GM19035 (cell line): ENCODE measurements around the gene C1QL2.

ENCODE experiments used
- ATAC-seq: cut with Tn5 transposase; IDR thresholded peaks from one replicate; pipeline ENCODE4 v1.9.1; 2021; ENCODE audit not compliant: unreplicated experiment

The C1QL2 gene

DNA sequence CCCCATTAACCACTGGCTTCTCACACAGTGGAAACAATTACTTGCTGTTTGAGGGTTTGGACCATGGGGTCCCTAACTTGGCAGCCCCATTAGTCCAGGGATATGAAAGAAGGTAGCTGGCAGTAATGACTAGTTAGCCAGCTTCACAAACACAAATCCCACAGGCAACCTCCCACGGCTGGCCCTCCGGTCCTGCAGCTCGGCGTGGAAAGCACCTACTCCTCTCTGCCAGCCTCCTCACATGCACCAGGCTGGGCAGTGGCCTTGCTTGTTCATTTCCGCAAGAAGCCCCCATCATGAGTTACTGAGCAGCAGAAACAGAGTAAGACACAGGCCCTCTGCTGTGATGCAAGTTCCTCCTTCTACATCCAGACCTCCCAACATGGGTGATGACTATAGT lies 13.7 kb downstream of the C1QL2 start:
- no peak for ATAC-seq

DNA sequence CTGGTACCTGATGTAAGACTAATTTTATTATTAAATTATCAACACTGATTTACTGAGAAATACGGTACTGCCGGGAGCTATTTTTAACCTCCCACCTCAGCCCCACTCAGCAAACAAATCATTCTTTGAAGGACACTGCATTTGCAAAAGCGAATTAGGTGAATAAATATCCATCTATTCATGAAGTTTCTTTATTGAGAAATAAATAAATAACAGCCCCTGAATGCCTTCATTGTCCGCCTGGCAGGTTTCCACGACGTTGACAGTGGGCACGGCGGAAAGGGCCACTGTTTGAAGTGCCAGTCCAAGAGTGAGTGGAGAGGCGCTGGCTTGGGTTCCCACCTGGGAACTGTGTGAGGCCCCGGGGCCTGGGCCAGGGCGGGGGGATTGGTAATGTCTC lies 15.7 kb downstream of the C1QL2 start:
- ATAC-seq = no peak

DNA sequence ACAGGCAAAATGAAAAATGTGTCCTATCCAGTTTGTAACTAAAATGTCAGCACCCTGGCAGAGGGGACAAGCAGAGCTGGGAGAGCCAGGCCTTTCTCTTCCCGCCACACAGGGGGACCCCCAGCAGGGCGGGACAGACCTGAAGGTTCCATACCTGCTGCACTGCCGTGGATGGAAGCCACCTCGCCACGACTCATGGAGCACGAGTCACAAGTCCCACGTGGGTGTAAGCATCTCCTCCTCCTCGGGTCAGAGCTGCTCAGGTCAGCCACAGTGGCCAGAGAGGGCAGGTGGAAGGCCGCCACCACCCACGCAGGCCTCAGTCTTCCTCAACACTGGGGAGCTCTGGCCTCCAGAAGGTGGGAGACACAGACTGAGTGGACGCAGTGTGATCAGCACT lies 21.0 kb downstream of the C1QL2 start:
- ATAC-seq = no peak

DNA sequence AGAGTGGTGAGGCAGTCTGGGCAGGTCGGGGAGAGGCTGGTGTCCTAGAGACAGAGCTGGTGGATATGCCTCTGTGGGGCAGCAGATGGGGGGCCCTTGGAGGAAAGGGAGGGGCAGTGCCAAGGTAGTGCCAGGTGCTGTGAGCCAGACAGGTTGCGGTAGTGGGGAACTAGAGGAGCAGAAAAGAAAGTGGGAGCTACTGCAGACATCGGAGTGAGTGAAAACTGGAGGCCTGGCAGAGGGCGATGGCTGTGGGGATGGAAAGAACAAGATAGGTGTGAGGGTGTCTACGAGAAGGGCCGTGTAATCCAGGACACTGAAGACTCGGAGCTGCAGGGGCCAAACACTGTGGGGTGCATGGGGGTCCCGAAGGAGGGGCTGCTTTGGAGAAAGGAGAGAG lies 21.7 kb downstream of the C1QL2 start:
- ATAC-seq = no peak

DNA sequence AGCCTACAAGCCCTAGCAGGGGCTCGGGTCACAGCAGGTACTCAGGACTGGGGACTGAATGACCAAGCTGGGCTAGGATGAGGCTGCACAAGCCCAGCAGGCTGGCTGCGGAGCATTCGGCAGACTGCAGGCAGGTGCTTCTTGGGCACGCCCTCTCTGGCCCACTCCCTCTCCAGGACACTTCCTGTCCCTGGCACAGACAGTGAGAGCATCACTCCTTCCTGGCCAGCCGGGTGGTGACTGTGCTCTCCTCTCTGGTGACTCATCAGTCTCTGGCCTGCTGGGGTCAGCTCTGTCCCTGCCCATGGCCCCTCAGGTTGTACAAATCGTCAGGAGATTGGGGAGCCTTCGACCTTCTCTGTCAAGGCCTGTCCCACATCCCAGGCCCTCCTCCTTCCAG lies 22.5 kb downstream of the C1QL2 start:
- no peak for ATAC-seq

DNA sequence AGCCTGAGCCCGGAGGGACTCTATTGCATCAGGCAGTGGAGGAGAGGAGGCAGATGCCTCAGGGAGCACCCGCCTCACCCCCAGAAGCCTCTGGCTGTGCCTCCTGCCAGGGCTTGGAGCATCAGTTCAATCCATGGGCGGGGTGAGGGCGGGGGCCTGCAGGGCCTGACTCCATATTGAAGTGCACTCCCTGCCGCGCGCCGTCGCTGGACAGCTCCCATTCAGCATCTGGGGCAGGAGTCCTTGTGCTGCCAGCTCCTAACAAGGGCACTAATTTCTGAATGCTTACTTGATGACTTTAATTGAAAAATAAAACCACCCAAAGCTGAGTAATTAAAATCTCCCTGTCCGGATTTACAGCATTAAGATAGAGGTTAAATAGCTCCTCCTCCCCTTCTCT lies 23.8 kb downstream of the C1QL2 start:
- no peak for ATAC-seq

DNA sequence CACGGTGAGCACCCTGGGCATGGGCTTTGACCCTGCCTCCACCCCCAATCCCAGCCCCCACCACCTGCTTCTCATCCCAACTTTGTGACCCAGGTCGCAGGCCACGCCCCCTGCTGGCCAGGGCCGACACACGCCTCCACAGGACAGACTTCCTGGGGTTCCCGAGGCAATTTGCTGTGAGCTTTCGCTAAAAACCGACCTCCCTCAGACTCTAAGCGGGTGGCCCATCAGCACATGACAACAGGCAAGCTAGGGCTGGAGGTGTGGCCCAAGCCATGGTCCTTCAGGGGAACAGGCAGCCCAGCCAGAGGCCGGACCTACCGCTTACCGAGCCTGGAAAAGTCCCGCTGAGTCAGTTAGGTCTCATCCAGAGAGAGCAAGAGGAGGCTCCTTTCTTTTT lies 31.9 kb downstream of the C1QL2 start:
- no peak for ATAC-seq

DNA sequence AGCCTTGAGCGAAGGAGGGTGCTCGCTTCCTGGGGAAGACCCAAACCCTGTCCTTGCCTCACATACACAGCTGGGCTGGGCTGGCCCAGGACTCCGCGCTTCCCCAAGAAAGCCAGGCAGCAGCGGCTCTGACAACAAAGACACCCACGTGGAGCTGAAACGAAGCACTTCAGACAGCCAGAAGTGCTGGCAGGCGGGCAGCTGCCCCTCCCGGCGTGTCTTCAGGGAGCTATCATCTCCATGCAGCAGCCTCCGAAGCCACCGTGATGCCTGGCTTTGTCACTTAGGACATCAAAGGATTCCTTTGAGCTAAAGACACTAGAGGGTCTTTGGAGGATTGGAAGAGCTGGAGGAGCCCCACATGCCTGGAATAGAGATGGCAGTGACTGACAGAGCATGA lies 35.2 kb downstream of the C1QL2 start:
- no peak for ATAC-seq

DNA sequence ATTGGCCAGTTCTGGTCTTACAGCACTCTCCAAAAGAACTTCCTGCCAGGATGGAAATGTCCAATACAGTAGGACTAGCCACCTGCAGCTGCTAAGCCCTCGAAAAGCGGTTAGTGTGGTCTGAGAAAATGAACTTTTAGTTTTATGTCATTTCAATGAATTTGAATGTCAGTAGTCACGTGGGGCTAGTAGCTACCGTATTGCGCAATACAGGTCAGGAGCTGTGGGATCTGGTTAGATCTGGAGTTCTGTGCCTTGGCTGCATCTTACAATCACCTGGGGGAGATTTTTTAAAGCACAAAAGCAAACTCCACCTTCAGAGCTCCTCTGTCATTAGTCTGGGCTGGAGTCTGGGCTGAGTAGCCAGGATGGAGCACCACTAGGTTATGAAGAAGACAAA lies 35.9 kb downstream of the C1QL2 start:
- ATAC-seq = no peak

DNA sequence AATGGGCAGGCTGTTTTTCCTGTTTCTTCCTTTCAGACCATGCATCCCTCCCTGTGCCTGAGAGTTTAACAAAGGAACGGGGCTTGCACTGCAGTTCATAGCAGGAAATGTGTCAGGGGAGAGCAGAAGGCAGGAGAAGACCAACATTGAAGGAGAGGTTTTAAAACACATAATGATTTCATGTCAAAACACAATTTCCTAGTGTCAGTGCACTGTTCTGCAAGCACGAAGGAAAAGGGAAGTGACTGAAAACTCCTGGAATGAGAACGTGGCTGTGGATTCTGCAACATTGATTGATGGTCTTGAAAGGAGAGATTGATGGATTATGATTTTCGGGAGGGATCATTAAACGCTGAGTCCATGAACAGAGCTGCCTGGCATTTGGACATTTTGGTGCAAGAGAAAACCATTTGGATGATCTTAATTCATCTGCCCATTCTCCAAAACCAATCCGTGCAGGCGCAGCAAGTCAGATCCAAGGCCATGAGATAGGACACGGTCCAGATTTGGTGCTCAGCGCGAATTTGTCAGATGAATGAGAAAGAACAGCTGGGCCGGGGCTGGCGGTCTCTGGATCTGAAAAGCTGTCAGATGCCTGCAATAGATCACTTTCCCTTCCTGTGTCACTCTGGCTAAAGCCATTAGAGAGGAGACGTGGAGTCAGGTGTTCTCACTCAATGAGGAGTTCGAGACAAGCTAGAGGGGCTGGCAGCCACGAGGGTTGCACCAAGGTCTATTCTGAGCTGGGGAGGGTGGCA lies 38.4 kb downstream of the C1QL2 start:
- ATAC-seq = no peak

DNA sequence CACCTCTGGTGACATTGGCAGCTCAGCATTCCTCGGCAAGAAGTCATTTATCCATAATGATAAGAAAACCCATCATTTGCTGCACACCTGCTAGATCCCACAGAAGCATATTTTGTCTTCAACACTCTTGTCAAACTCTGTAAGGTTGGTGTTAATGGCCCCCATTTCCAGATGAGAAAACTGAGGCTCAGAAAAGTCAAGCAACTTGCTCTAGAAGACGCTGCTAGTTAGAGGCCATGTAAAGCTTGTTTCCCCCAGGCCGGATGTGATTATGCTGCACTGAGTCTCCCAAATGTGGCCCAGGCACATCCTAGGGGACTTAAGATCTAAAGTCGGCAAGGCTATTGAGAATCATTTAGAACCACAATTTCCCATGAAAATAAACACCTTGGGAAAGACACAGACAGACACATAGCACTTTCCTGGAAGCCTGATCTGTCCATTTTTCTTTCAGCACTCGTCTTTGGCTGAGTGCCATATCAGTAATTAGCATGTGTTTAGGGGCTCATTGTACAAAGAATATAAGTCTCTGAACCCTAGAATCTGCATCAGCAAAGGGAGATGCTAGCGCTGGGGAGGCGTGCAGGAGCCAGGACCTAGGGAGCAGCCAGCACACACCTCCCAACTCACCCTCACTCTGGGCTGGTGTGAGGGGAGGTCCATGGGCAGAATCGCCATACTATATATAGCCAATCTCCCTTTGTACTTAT lies 39.3 kb downstream of the C1QL2 start:
- ATAC-seq = no peak

DNA sequence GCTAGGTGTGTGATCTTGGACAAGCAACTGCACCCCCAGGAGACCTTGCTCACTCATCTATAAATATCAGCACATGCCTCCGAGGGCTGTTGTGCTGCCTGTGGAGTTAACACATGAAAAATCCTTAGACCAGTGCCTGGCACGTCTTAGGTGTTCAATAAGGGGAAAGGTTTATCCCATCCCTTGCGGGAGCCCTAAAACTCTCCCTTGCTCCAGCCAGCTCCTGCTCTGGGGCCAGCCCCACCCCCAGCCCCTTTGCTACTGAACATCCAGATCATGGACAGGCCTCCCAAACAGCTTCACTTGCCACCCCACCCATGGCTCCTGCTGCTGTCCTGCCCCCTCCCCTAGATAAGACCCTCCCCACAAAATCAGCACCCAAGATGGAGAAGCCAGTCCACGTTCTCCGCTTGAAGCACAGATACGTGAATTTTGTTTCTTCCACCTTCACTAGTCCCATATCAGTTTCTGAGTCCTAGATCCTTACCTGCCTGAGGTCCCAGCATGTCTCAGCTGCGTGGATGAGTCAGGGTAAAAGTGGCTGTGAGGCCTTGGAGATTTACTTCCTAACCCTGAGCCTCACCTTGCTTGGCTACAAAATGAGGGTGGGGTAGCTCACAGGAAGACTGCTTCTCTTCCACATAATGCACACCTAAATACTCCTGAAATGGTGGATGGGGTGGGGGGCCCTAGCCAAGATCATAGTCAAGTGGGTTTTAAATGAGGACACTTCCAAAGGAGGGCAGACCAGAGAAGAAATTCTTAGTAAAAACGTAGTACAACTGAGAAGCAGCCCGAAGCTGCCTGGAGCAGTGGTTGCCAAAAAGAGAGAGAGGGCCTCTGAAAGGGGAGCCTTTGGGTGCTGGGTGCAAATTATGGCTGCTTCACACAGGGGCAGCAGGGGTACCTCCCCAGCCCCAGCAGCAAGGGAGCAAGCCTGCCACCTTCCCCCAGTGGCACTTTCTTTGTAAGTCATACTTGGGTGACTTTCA lies 40.4 kb downstream of the C1QL2 start:
- no peak for ATAC-seq

DNA sequence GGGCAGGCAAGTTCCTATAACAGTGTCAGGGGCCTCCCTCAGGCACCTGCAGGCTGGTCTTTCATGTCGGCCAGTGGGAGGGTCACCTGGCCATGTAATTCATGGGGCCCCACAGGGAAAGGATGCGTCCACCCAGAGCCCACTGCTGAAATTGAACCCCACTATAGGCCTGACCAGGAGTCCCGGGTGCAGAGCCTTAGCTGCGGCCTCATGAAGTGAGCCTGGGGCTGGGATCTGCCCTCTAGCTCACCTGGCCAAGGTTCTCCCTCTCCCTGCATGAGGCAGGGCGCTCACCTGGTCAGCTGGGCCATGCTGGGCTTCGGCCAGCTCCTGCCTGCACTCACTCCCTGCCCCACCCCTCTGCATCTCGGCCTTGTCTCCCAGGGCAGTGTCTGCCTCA lies 41.1 kb downstream of the C1QL2 start:
- no peak for ATAC-seq

DNA sequence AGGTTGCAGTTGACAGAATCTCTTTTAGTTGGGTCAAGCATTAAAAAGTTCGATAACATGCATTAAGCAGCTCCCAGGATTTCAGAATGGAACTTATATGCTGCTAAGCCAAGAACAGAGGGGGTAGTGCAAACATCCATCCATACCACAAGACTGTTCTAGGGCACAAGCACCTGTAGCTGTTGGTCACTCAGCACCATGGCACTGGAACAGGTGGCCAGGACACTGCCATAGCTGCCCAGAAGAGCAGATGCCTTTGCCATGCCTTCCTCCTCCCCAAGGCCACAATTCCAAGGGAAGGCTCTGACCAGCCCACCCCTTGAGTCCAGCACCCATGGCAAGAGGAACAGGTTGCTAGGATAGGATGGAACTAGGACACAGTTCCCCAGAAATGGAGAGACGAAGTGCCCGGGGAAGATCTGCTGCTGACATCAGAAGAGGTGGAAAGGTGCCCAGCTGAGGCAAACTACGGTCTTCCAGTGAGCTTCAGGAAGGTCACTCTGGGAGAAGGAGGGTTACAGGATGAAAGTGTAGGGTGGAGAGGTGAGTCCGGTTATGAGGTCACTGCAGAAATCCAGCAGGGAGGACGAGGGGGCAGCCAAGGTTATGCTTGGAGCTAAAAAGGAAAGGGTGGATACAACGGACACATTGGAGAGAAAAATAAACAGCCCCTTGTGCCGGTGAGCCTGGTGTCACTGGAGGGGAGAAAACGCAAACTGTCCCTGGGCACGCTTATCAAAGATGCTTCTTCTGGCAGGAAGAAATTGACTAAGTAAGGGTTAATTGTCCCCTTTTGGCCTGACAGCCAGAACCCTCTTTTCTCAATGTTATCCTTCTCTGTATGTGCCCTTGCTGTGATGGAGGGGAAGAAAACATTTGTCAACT lies 41.9 kb downstream of the C1QL2 start:
- no peak for ATAC-seq

DNA sequence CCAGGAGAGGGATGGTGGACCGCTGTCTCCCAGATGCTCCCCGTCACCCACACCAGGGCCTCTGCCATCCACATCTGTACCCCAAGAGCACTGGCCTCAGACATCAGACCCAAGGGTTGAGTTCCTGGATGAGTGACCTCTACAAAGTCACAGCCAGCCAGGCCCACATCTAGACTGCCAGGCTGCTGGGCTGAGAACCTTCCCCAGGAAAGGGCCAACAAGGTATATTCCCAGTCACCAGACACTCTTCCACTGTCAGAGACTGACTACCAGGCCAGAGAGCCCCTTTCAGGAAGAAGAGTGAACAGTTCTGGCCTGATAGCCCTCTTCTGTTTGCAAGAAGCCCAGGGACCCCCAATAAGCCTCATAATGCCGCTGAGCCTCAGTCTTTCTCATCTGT lies 44.3 kb downstream of the C1QL2 start:
- ATAC-seq = no peak

DNA sequence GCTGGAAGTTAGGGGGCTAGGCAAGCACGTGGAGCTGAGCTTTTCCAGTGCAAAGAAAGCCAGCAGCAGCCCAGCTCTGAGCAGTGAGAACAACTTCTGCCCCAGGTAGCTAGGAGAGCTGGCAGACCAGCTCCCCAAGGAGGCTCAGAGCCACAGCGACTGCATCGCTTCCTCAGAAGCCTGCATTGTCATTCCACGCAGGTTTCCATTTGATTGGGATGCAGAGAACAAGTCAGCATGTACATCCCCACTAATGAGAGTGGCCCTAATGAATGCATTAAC lies 45.1 kb downstream of the C1QL2 start:
- no peak for ATAC-seq

DNA sequence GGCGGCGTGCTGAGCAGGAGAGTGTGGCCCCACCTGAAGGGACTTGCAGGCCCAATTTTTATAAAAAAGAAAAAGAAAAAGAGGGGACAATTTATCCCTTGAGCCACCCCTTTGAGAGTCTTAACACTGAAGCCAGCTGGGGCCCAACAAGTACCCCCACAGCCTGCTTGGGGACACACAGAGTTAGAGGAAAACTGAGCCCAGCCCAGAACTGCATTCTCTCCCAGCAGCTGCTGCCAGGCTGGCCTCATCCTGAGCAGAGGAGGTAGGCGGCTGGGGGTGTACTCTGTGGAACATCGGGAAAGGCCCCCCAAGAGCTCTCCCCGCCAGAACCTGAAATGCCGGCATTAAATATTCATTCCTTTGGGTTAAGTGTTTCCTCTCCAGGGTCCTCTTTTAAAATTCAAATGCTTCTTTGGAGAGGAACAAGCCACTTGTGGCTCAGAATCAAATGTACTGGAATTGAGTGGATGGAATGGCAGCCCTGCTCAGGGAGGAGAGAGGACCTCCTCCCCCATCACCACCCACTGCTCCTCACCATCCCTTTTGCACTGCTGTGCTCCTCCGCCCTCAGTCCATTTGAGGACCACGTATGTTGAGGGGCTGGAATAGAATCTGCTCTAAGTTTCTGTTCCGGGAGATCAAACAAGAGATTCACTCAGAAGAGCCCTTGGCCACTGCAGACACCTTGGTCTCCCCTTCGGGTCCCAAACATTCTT lies 45.6 kb downstream of the C1QL2 start:
- ATAC-seq = no peak

DNA sequence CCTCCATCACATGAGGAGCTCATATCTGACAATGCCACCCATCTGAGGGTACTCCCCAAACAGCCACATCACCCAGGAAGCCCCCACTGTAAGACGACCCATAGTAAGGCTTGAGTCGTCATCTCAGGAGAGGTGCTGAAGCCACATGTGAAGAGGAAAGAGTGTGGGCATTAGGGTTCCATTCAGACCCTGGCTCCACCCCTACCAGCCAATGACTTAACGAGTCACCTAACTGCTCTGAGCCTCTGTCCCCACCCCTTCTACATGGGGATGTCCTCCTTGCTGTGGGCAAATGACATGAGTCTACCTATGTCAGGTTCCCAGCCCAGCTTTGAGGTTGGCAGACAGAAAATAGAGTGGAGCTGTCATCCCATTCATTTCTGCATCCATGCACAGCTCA lies 46.3 kb downstream of the C1QL2 start:
- ATAC-seq = no peak

DNA sequence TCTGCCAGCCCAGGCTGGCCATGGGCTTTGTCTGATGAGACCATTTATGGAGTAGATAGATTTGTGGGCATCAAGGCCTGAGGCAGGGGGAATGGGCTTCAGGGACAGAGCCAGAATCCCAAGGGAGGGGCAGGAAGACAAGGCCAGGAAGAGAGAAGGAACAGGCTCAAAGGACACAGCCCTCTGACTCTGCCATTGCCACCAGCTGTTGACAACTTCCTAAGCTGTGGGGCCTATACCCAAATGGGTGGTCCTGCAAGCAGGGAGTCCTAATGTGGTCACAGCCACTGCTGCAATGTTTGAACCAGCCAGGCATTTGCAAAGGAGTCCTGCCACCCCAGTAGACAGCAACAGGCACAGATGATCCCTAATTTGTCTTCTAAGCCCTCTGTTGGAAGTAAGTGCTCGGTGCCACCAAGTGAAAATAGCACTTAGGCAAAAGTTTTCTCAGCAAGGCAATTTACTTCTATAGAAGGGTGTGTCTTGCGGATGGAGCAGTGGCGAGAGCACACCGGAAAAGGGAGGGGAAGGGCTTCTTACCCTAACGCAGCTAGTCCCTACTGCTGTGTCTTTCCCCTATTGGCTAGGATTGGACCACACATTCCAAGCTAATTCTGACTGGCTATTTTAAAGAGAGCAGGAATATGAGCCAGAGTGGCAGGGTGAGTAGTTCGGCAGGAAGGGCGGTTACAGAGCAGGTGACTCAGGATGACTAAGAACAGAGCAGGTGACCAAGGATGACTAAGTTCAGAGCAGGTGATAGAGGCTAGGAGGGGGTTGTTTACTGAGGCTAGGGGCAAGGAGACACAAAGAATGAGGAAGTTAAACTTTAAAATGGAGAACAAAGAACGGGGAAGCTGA lies 47.2 kb downstream of the C1QL2 start:
- ATAC-seq = no peak
